H54 (cell line): ENCODE results near the gene ZSCAN10.
"Not testable (repeated sequence)": the region's sequence is repeated elsewhere in the genome, so short reads cannot be mapped to it uniquely, and the experiment has no call there.

Experiments used
- DNase-seq: peaks from one replicate; pipeline ENCODE4 v3.0.0; 2011; ENCODE audit warnings: low spot score, mixed read lengths; ENCODE audit not compliant: insufficient read length
- FAIRE-seq: peaks from 3 replicates; lab custom pipeline; 2011; peaks lifted over from hg19 to GRCh38; lab: Jason Lieb, UNC
- POLR2A ChIP-seq: IDR thresholded peaks from 2 replicates; pipeline ENCODE4 v1.6.1; 2011; ENCODE audit warnings: low read depth, mild to moderate bottlenecking, low read length

Gene ZSCAN10

GRCh38 chr16:3089717-3090592 lies 9.1 kb downstream of the ZSCAN10 start:
- FAIRE-seq (no peak), DNase-seq (no peak)
- TF ChIP-seq POLR2A: no peak

GRCh38 chr16:3088925-3089716 lies 10.0 kb downstream of the ZSCAN10 start:
- DNase-seq (no peak), FAIRE-seq (no peak)
- no peak for TF ChIP-seq POLR2A

- no peak for TF ChIP-seq POLR2A
- FAIRE-seq (no peak), DNase-seq (no peak)
These were observed 10.6 kb downstream of the ZSCAN10 start for GRCh38 chr16:3088450-3088849.

- DNase-seq (no peak), FAIRE-seq (no peak)
- no peak for TF ChIP-seq POLR2A
These were observed 11.6 kb downstream of the ZSCAN10 start for GRCh38 chr16:3087243-3088235.

- TF ChIP-seq POLR2A: no peak
- DNase-seq (no peak), FAIRE-seq (no peak)
These were observed 12.4 kb downstream of the ZSCAN10 start for GRCh38 chr16:3086596-3087242.

GRCh38 chr16:3085868-3086595 lies 13.1 kb downstream of the ZSCAN10 start:
- FAIRE-seq: no peak

GRCh38 chr16:3084969-3085670 lies 14.0 kb downstream of the ZSCAN10 start:
- no peak for DNase-seq
- no peak for FAIRE-seq
- no peak for TF ChIP-seq POLR2A

More at GRCh38 chr16:3085868-3086595, 13.1 kb downstream of the ZSCAN10 start:
- DNase-seq: no peak
- TF ChIP-seq POLR2A: no peak

- DNase-seq: no peak
- no peak for FAIRE-seq
- TF ChIP-seq POLR2A: no peak
These were observed 14.6 kb downstream of the ZSCAN10 start for GRCh38 chr16:3084491-3084890.

- not testable (repeated sequence) for FAIRE-seq, DNase-seq
These were observed 15.7 kb downstream of the ZSCAN10 start for GRCh38 chr16:3083408-3083807.

- FAIRE-seq, DNase-seq: not testable (repeated sequence)
These were observed 17.1 kb downstream of the ZSCAN10 start for GRCh38 chr16:3081957-3082356.

GRCh38 chr16:3080024-3080423 lies 19.1 kb downstream of the ZSCAN10 start:
- no peak for TF ChIP-seq POLR2A
- no peak for DNase-seq
- FAIRE-seq: no peak

GRCh38 chr16:3076577-3076976 lies 22.5 kb downstream of the ZSCAN10 start:
- FAIRE-seq (no peak), DNase-seq (no peak)
- no peak for TF ChIP-seq POLR2A

- not testable (repeated sequence) for FAIRE-seq, DNase-seq
These were observed 23.1 kb downstream of the ZSCAN10 start for GRCh38 chr16:3075946-3076345.
